Choroid plexus epithelial cell (primary cell): ENCODE results near the gene CDKN1B.
A peak's percentile ranks its signal among the peaks of the same experiment; 100 is the strongest.

ENCODE experiments used
- DNase-seq: peaks from one replicate; pipeline ENCODE4 v3.0.0-alpha.2; 2010; ENCODE audit warnings: low read depth
- H3K4me3 ChIP-seq: 2 replicates; pipeline ENCODE4 v1.5.1; 2011; ENCODE audit warnings: low read depth, mild to moderate bottlenecking, control low read depth, low read length, moderate library complexity
- TF ChIP-seq, protein P1 (sequence below): conservative IDR thresholded peaks from 2 replicates; pipeline ENCODE4 v1.5.1; 2011; ENCODE audit warnings: low read depth, mild to moderate bottlenecking, control low read depth, inconsistent platforms, low read length, moderate library complexity

The CDKN1B gene

DNA sequence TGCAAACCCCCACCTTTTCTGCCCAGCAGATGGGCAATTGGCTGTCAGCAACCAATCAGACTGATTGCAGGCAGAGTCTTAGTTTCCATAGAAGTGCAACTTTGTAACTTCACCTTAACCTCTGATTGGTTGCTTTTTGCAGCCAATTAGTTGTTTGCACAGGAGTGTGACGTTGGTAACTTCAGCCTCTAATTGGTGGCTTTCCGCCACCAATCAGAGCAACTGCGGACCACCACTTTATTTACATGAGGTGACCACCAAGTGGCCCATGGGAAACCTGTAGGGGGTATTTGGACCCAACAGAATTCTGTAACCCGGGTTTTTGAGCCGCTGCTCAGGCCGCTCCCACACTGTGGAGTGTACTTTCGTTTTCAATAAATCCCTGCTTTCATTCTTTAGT lies 32.3 kb downstream of the CDKN1B start:
- H3K4me3 ChIP-seq, result peak overlapping the region; percentile 37
- TF ChIP-seq, protein P1, sequence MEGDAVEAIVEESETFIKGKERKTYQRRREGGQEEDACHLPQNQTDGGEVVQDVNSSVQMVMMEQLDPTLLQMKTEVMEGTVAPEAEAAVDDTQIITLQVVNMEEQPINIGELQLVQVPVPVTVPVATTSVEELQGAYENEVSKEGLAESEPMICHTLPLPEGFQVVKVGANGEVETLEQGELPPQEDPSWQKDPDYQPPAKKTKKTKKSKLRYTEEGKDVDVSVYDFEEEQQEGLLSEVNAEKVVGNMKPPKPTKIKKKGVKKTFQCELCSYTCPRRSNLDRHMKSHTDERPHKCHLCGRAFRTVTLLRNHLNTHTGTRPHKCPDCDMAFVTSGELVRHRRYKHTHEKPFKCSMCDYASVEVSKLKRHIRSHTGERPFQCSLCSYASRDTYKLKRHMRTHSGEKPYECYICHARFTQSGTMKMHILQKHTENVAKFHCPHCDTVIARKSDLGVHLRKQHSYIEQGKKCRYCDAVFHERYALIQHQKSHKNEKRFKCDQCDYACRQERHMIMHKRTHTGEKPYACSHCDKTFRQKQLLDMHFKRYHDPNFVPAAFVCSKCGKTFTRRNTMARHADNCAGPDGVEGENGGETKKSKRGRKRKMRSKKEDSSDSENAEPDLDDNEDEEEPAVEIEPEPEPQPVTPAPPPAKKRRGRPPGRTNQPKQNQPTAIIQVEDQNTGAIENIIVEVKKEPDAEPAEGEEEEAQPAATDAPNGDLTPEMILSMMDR, result no peak
- peak; percentile 75 for DNase-seq

DNA sequence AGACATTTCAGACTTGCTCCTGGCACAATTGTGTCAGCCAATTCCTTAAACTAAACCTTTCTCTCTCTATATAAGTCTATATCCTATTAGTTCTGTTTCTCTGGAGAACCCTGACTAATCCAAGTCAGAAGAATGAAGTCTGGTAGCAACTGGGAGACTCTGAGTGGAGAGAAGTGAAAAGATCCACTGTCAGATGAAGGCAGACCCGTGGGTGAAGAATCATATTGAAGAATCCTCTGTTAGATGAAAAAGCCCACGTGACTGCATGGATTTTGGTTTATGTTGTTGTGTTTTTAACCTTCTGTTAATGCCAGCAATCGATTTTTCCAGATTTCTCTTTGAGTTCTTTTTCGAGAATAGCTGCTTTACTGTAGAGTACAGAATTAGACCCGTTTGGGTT lies 38.8 kb downstream of the CDKN1B start:
- TF ChIP-seq, protein P1, result no peak
- no peak for DNase-seq
- H3K4me3 ChIP-seq, result no peak overlapping the region

DNA sequence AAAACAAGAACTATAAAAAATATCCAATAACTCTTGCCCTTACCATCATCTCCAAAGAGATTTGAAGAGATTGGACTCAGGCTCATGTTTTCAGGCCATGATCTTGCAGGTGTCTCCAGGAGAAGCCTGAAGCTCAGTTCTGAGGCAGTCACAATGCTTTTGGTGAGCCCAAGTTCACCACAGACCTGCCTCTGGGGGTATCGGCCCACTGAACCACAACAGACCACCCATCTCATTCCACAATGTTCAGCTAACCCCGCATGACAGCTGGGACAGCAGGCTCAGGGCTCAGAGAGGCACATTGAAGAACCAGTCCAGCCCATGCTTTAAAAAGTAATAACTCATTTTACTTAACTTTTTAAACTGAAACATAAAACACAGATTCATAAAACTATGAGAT lies 40.0 kb downstream of the CDKN1B start:
- TF ChIP-seq, protein P1, result no peak
- no peak overlapping the region for H3K4me3 ChIP-seq
- no peak for DNase-seq

DNA sequence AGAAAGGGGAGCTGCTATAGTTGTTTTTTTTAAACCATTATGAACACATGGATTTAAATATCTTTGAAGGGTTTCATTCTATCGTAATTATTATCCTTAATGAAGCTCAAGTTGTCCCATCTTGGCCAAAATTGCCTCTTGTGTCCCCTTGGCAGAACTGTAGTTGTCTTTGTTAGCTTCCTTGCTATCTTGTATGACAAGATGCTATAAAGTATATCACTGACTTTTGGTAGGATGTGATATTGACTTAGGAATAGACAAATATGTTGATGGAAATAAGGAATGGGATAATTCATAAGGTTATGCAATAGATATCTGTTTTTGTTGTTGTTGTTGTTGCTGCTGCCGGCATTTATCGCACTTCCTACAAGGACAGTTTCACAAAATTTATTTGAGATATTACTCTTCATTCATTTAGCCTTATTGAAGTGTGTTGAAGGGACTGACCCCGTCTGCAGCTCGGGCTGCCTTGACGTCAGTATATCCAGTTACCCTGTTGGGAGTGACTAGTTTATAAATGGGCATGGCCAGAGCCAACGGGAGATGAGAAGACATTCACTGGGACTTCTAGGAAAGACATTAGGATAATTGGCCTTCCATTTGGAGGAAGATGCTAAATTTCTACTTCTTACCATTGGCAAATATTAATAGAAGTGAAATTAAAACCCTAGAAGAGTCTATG lies 42.2 kb downstream of the CDKN1B start:
- no peak for DNase-seq

DNA sequence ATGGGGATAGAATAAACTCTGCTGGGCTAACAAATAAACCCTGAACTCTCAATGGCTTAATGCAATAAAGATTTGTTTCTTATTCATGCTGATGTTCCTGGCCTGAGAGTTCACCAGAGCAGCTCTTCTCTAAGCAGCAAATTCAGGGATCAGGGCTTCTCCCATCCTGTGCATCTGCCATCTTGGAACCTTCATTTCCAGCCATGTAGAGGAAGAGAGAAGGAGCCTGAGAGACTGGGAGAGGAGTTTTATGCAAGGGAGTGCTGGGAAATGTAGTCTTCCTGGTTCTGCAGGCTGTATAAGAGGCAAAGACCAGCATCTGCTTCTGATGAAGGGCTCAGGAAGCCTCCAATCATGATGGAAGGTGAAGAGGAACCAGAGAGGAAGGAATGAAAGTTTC lies 47.7 kb downstream of the CDKN1B start:
- no peak for DNase-seq
- TF ChIP-seq, protein P1, result no peak
- H3K4me3 ChIP-seq, result no peak overlapping the region

More for the DNA sequence above, 42.2 kb downstream of the CDKN1B start:
- H3K4me3 ChIP-seq, result no peak overlapping the region
- TF ChIP-seq, protein P1, result no peak

DNA sequence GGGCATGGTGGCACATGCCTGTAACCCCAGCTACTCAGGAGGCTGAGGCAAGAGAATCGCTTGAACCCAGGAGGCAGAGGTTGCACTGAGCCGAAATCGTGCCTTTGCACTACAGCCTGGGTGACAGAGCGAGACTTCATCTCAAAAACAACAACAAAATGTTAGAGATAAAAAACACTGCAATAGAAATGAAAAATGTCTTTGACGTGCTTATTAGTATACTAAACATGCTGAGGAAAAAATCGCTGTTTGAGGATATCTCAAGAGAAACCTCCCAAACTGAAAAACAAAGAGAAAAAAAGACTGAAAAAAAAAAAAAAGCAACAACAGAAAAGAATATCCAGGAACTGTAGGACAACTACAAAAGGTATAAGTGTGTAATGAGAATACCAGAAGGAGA lies 53.1 kb downstream of the CDKN1B start:
- no peak for DNase-seq
- no peak overlapping the region for H3K4me3 ChIP-seq
- TF ChIP-seq, protein P1, result no peak
